Skeletal muscle cell (primary cell): ENCODE data around the gene JMJD1C.
"Not testable (repeated sequence)": the region's sequence is repeated elsewhere in the genome, so short reads cannot be mapped to it uniquely, and the experiment has no call there.

ENCODE experiments used
- DNase-seq: peaks from one replicate; pipeline ENCODE4 v3.0.0-alpha.2; 2010; ENCODE audit warnings: low read depth
- H3K4me3 ChIP-seq: 2 replicates; pipeline ENCODE4 v1.5.1; 2011; ENCODE audit warnings: low read depth, mild to moderate bottlenecking, control low read depth, low read length, moderate library complexity

The JMJD1C gene, protein sequence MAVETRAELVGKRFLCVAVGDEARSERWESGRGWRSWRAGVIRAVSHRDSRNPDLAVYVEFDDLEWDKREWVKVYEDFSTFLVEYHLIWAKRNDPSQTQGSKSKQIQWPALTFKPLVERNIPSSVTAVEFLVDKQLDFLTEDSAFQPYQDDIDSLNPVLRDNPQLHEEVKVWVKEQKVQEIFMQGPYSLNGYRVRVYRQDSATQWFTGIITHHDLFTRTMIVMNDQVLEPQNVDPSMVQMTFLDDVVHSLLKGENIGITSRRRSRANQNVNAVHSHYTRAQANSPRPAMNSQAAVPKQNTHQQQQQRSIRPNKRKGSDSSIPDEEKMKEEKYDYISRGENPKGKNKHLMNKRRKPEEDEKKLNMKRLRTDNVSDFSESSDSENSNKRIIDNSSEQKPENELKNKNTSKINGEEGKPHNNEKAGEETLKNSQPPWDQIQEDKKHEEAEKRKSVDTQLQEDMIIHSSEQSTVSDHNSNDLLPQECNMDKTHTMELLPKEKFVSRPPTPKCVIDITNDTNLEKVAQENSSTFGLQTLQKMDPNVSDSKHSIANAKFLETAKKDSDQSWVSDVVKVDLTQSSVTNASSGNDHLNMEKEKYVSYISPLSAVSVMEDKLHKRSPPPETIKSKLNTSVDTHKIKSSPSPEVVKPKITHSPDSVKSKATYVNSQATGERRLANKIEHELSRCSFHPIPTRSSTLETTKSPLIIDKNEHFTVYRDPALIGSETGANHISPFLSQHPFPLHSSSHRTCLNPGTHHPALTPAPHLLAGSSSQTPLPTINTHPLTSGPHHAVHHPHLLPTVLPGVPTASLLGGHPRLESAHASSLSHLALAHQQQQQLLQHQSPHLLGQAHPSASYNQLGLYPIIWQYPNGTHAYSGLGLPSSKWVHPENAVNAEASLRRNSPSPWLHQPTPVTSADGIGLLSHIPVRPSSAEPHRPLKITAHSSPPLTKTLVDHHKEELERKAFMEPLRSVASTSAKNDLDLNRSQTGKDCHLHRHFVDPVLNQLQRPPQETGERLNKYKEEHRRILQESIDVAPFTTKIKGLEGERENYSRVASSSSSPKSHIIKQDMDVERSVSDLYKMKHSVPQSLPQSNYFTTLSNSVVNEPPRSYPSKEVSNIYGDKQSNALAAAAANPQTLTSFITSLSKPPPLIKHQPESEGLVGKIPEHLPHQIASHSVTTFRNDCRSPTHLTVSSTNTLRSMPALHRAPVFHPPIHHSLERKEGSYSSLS (N-terminal part only)

DNA sequence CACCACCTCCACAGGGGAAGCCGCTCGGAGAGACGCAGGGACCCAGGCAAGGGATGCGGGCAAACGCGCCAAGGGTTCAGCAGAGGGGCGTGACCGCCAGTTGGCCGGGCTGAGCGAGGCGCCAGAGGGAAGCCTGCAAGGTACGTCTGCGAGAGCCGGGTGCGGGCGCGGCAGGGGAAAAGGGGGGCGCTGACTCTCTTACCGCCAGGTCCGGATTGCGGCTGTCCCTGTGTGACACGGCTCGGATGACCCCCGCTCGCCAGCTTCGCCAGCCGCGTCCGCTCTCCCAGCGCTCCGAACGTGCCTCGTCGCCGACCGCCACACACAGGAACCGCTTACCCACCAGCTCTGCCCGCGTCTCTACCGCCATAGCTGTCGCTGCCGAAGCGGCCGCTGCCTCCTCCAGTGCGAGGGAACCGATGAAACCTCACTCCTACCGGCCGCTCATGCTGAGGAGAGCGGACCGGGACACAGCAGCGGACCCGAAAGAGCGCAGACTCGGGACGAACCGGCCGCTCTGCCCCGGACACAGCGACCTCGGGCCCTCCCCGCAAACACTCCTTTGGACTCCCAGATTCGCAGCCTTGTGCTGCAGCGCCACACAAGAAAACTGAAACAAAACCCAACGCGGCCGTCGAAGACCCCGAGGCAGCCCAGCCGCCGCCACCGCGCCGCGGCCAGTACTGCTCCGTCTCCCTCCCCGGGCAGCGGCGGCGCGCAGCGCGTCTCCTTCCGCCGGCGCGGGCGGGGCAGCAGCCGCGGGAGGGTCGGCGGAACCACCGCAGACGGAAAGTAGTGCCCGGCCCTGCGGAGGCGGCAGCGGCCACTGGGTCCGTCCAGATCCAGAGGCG, at the start of gene JMJD1C:
TSS of gene JMJD1C (minus strand) at position 685 of the 851 bp plus-strand sequence. CDS start at position 370, 315 bp downstream.
- peak within 1 kb of the TSS; percentile 76 for H3K4me3 ChIP-seq

DNA sequence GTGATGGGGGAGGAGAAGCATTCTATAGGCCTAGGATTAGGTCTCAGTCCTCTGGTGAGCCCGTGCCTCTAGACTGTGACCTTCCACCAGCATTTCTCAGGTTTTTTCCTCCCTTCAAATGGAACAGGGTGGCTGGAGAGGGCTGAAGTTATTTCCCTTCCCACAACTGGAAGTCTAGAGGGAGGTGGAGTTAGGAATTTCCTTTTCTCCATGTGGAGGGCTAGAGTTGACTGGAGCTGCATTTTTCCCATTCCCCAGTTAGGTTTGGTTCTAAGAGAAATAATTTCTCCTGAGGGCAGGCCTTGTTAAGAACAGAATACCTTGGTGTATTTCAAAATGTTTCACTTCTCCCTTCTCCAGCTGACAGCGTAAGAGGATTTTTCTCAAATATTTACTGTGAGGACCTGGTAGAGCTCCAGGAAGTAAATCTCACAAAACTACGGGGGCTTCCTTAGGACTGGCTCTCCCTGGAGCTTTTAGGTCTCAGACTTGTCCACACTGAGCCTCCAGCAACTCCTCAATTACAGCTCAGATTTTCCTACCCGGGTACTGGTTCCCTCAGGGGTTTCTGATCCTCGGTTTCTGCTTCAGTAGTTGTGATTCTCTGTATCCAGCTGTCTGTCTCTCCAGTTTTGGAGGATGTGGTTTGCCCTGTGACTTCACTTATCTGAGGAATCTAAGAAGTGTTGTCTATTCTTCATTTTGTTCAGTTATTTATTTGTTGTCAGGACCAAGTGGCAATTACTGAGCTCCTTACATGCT, 49.4 kb upstream of the JMJD1C start:
- DNase-seq = no peak
- H3K4me3 ChIP-seq = no peak overlapping the region

More for the DNA sequence above, at the start of gene JMJD1C:
- peak; percentile 77 for DNase-seq

DNA sequence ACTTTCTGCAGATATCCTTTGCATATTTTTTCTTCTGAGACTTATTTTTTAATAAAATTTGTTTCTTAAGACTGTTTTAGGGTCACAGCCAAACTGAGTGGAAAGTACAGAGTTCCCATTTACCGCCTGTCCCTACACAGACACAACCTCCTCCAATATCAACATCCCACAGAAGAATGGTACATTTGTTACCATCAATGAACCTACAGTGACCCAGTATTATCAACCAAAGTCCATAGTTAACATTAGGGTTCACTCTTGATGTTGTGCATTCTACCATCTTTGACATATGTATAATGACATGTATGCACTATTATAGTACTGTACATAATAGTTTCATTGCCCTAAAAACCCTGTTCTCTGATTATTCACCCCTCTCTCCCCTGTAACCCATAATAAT, 40.8 kb upstream of the JMJD1C start:
- no peak for DNase-seq
- H3K4me3 ChIP-seq = no peak overlapping the region

DNA sequence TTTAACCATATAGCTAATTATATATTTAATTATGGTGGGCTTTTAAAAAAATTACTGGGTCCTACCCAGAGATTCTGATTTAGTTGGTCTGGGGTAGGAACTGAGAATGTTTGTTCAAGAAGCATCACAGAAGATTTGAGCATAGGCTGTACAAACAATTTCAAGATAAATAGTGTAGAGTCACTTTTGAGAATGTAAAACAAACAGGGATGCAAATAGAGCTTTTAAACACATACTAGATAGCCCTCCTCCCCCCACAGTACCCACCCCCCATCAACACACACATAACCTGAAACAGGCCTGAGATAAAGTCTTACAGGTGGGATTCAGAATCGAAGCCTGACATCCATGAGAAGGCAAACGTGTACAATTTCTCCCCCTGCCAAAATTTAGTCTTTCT, 39.8 kb upstream of the JMJD1C start:
- no peak for DNase-seq
- no peak overlapping the region for H3K4me3 ChIP-seq

DNA sequence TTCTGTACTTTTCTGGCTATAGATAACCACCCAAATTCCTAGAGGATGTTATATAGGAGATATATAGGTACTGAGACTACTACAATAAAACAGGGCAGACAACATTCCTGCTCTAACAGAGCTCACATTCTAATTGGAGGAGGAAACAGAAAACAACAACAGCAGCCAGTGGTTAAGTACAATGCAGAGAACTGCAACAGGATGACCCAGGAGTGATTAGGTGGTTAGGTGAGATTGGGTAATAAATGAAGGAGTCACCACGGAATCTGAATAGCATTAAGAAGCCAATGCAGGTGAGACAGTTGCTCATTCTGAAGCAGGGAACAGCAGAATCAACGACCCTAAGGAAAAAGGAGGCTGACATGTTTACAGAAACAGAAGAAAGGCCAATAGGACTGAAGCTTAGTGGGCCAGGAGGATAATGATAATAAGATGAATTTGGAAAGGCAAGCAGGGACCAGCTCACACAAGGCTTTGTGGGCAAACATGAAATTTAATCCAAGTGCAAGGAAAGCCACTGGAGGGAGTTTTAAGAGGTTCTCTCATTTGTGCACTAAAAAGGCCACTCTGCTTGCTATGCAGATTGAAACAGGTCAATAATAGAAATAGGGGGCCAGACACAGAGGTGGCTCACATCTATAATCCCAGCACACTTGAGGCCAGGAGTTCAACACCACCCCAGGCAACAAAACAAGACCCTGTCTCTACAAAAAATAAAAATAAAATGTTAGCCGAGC, 38.5 kb upstream of the JMJD1C start:
- no peak for DNase-seq
- H3K4me3 ChIP-seq = no peak overlapping the region

DNA sequence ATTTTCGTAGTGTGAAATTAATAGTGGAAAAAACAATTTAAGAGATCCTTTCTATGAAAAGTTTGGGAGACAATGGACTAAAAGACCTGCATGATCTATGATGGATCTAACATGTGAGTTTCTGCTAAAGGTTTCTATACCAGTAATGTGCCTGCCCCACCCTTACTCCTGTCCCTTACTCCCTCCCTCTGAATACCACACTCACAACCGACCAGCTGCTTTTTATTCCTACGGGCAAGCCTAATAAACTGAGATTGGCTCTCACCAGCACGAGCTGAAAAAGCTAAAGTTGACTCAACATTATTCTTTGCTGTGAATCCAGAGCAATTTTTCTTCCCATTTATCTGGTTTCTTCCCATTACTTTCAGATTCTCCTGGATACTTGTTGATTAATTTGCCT, 37.6 kb upstream of the JMJD1C start:
- no peak for DNase-seq
- H3K4me3 ChIP-seq = no peak overlapping the region

DNA sequence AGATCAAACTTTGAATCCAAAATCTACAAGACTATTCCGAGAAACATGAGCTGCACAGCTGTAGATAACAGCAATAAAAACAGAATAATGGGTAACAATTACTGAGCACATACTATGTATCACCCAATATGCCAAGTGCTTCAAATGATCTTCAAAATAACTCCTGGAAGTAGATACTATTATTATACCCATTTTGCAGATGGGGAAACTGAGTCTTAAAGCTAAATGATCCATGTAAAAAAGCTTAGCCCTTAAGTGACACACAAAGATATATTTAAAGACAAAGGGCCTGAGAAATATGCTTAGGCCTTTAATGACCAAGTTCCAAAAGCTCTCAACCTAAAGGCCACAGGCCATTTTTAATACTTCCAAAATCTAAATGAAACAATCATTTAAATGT, 37.1 kb upstream of the JMJD1C start:
- DNase-seq = no peak
- H3K4me3 ChIP-seq = no peak overlapping the region

DNA sequence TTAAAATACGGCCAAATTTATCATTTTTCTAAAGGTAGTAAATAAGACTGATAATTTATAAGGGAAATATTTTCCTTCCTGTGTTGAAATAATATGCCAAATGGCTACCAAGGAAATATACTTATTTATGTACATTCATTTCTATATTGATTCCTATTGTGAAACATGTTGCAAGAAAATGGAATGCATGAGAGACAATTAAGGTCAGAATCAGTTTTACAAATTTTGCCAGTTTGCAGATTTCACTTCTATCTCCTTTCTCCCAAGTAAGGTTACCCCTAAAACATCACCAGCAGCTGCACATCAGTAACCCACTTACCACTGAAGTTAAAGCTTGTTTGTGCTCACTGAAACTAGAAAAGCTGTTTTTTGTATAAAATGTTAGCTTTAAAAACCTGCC, 36.2 kb upstream of the JMJD1C start:
- DNase-seq = no peak
- no peak overlapping the region for H3K4me3 ChIP-seq

DNA sequence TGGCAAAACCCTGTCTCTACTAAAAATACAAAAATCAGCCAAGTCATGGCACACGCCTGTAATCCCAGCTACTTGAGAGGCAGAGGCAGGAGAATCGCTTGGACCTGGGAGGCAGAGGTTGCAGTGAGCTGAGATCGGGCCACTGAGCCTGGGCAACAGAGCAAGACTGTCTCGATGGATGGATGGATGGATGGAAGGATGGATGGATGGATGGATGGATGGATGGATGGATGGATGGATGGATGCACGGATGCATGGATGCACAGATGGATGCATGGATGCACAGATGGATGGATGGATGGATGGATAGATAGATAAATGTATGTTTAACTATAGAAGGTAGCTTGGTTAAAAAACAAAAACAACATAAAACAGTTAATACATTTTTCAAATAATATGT, 34.8 kb upstream of the JMJD1C start:
- not testable (repeated sequence) for DNase-seq

DNA sequence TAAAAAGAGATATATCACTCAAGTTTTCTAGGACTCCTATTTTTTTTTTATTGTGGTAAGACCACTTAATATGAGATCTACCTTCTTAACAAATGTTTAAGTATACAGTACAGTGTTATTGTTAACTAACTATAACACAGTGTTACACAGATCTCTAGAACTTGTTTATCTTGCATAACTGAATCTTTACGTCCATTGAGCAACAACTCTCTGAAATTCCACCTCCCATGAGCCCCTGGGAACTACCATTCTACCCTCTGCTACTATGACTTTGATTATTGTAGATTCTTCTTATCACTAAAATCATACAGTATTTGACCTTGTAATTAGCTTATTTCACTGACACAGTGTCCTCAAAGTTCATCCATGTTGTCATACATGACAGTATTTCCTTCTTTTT, 32.9 kb upstream of the JMJD1C start:
- no peak overlapping the region for H3K4me3 ChIP-seq
- no peak for DNase-seq

More for the DNA sequence above, 34.8 kb upstream of the JMJD1C start:
- H3K4me3 ChIP-seq = not testable (repeated sequence)

DNA sequence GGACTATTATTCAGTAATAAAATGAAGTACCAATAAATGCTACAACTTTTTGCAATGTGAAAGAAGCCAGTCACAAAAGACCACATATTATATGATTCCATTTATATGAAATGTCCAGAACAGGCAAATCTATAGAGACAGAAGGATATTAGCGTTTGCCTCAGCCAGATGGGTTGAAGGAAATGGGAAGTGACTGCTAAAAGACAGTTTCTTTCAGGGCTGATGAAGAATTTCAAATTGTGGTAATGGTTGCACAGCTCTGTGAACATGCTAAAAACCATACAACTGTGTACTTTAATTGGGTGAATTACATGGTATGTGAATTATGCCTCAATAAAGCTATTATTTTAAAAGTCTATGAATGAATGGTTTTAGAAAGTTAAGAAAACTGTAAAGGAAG, 31.5 kb upstream of the JMJD1C start:
- no peak for DNase-seq
- no peak overlapping the region for H3K4me3 ChIP-seq

DNA sequence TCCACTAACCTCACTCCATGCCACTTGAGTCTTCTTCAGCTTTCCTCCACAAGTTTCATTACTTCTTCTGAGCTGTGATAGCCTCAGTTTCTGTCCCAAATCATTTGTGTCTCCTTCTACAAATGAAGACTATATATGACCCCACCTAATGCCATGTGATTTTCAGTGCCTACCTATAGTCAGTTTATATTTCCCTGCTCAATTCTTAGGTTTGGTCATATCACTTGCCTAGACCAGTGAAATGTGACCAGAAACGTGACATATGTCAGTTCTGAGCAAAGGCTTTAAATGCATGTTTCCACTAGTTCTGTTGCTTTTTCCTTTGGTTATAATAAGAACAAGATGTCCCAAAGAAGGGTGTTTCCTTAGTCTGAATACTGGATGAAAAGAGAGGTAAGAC, 30.8 kb upstream of the JMJD1C start:
- H3K4me3 ChIP-seq = no peak overlapping the region
- no peak for DNase-seq

DNA sequence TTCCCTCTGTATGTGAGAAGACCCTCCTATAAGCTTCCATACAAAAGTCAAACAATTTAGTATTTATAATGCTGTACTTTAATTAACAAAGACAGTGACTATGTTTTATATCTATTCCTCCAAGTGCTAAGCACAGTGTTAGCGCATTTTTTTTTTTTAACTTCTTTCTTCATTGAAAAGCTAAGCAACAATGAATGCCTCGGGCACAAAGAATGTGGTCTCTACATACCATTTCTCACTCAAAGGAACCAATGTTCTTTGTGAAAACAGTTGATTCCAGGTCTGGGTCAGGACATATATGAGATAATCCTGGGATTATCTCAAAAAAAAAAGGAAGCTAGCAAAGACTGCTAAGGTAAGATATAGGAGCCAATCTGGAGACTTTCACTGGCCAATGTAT, 29.2 kb upstream of the JMJD1C start:
- H3K4me3 ChIP-seq = no peak overlapping the region
- DNase-seq = no peak

DNA sequence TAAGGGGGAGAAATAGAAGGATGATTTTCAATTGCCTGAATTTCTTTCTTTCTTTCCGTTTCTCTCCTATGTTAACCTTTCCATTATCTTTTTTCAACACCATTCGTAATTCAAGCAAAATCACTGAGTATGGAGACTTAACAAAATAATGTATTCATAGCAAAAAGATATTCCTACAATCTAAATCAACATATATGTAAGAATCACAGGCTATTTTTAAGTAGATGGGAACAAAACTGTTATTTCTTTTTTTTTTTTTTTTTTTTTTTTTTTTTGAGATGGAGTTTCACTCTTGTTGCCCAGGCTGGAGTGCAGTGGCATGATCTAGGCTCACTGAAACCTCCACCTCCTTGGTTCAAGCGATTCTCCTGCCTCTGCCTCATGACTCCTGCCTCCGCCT, 27.2 kb upstream of the JMJD1C start:
- H3K4me3 ChIP-seq = no peak overlapping the region
- DNase-seq = no peak

DNA sequence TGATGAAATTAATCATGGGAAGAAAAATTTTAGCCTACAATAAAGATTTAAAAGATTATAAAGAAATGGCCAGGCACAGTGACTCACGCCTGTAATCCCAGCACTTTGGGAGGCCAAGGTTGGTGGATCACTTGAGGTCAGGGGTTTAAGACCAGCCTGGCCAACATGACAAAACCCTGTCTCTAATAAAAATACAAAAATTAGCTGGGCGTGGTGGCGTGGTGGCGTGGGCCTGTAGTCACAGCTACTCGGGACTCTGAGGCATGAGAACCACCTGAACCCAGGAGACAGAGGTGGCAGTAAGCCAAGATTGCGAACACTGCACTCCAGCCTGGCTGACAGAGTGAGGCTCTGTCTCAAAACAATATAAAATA, 26.5 kb upstream of the JMJD1C start:
- peak; percentile 38 for DNase-seq
- H3K4me3 ChIP-seq = not testable (repeated sequence)

DNA sequence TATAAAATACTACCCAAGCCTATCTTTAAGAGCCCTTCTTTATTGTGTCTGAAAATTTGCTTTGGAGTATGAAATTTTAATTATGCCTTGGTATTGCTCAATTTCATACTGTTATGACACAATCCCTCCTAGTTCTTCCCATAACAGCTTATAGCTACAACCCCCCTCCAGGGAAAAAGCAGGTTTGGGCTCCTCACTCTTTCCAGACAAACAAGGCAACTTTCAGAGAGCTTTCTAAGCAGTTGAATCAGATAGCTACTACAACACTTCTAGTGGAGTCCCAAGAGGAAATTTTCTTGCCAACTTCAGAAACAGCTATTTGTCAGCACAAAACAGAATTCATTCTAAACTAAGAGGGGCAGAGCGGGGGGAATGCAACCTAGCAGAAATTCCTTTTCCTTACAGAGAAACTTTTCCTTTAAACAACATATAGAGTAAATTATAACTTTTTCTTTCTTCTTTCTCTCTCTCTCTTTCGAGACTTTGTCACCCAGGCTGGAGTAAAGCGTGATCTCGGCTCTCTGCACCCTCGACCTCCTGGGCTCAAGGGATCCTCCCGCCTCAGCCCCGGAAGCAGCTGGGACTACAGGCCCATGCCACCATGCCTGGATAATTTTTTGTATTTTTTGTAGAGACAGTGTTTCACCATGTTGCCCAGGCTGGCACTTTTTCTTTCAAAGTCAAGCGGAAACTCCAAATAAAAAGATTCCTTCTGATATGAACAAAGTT, 26.0 kb upstream of the JMJD1C start:
- peak overlapping the region; percentile 11 for H3K4me3 ChIP-seq
- DNase-seq = peak; percentile 93

DNA sequence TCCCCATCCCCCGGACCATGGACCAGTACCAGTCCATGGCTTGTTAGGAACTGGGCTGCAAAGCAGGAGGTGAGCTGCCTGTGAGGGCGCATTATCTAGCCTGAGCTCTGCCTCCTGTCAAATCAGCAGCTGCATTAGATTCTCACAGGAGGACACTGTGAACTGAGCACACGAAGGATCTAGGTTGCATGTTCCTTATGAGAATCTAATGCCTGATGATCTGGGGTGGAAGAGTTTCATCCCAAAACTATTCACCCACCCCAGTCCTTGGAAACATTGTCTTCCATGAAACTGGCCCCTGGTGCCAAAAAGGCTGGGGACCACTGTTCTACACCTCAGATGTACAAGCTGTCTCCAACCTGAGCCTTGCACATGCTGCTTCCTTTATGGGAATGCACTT, 24.1 kb upstream of the JMJD1C start:
- DNase-seq = no peak

More for the DNA sequence above, 24.1 kb upstream of the JMJD1C start:
- no peak overlapping the region for H3K4me3 ChIP-seq
